GM08714 (cell line): Measurements from ENCODE around the gene CYTH3.

ENCODE experiments used
- H3K4me3 ChIP-seq: fragments of 200-500 bp; sonication (Bioruptor generic); 2 replicates; pipeline ENCODE4 v1.5.1; 2014; ENCODE audit warnings: mild to moderate bottlenecking, low read length, inconsistent platforms
- ZNF274 ChIP-seq: IDR thresholded peaks from 2 replicates; pipeline ENCODE4 v1.6.1; 2012; ENCODE audit warnings: mild to moderate bottlenecking, low read depth, low read length

The CYTH3 gene

GRCh38 chr7:6149996-6150395 is 122.4 kb downstream of the CYTH3 start:
- no peak for TF ChIP-seq ZNF274
- no peak overlapping the region for H3K4me3 ChIP-seq

- TF ChIP-seq ZNF274: no peak
- no peak overlapping the region for H3K4me3 ChIP-seq
Measured at GRCh38 chr7:6148724-6149360, 123.6 kb downstream of the CYTH3 start.

- TF ChIP-seq ZNF274: no peak
- no peak overlapping the region for H3K4me3 ChIP-seq
Measured at GRCh38 chr7:6147627-6148026, 124.8 kb downstream of the CYTH3 start.

GRCh38 chr7:6146666-6147065 is 125.8 kb downstream of the CYTH3 start:
- no peak for TF ChIP-seq ZNF274
- no peak overlapping the region for H3K4me3 ChIP-seq

- H3K4me3 ChIP-seq: no peak overlapping the region
- TF ChIP-seq ZNF274: no peak
Measured at GRCh38 chr7:6143997-6144396, 128.4 kb downstream of the CYTH3 start.

GRCh38 chr7:6142871-6143380 is 129.5 kb downstream of the CYTH3 start:
- no peak for TF ChIP-seq ZNF274
- no peak overlapping the region for H3K4me3 ChIP-seq

GRCh38 chr7:6139189-6139996 is 133.0 kb downstream of the CYTH3 start:
- H3K4me3 ChIP-seq: no peak overlapping the region
- TF ChIP-seq ZNF274: no peak

- H3K4me3 ChIP-seq: no peak overlapping the region
- TF ChIP-seq ZNF274: no peak
Measured at GRCh38 chr7:6136475-6136874, 135.9 kb downstream of the CYTH3 start.

- H3K4me3 ChIP-seq: no peak overlapping the region
- no peak for TF ChIP-seq ZNF274
Measured at GRCh38 chr7:6133249-6133648, 139.2 kb downstream of the CYTH3 start.

GRCh38 chr7:6130007-6130587 is 142.3 kb downstream of the CYTH3 start:
- TF ChIP-seq ZNF274: no peak
- no peak overlapping the region for H3K4me3 ChIP-seq

GRCh38 chr7:6128205-6128604 is 144.2 kb downstream of the CYTH3 start:
- H3K4me3 ChIP-seq: no peak overlapping the region
- TF ChIP-seq ZNF274: no peak

- no peak for TF ChIP-seq ZNF274
- no peak overlapping the region for H3K4me3 ChIP-seq
Measured at GRCh38 chr7:6127110-6127490, 145.3 kb downstream of the CYTH3 start.

- TF ChIP-seq ZNF274: no peak
- H3K4me3 ChIP-seq: no peak overlapping the region
Measured at GRCh38 chr7:6123843-6124242, 148.6 kb downstream of the CYTH3 start.

GRCh38 chr7:6121141-6121540 is 151.3 kb downstream of the CYTH3 start:
- no peak overlapping the region for H3K4me3 ChIP-seq
- no peak for TF ChIP-seq ZNF274

- H3K4me3 ChIP-seq: no peak overlapping the region
- no peak for TF ChIP-seq ZNF274
Measured at GRCh38 chr7:6117533-6117932, 154.9 kb downstream of the CYTH3 start.
